ENCODE measurements around the gene CDCA7L.

- TF ChIP-seq CTCF (IDR thresholded peaks at IDR 0.05) = no peak
- no peak for TF ChIP-seq POLR2A (IDR thresholded peaks at IDR 0.05)
Measured at GRCh38 chr7:21869785-21870402, 75.8 kb downstream of the CDCA7L start.
